Glomerular visceral epithelial cell (primary cell): ENCODE measurements around the gene NCKAP5.
"Not testable (repeated sequence)": the region's sequence is repeated elsewhere in the genome, so short reads cannot be mapped to it uniquely, and the experiment has no call there.

Experiments used
- DNase-seq: peaks from one replicate; pipeline ENCODE4 v3.0.0-alpha.2; 2016; ENCODE audit errors: extremely low spot score

The NCKAP5 gene

DNA sequence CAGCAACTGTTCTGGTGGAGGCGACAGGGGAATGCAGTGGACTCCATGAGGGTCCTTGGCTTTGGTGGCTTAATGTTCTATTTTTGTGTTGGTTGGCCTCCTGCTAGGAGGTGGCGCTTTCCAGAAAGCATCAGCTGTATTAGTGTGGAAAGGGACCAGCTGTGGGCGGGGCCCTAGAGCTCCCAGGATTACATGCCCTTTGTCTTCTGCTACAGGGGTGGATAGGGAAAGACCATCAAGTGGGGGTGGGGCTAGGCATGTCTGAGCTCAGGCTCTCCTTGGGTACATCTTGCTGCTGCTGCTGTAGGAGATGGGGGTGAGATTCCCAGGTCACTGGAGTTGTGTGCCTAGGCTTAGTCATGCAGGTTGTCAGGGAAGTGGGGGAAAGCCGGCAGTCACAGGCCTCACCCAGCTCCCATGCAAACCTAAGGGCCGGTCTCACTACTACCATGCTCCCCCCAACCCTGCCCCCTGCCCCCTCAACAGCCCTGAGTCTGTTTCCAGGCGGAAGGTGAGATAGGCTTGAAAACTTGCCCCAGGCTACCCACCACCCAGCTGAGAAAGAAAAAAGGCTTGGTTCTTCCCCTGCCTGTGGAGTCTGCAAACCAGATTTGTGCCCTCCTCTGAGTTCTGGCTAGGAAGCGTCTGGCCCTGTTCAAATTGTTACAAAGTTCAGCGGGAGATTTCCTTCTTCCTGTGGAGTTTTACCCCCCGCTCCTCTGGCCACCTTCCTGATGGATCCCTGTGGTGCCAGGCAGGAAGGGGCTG lies 756.9 kb downstream of the NCKAP5 start:
- no peak for DNase-seq

DNA sequence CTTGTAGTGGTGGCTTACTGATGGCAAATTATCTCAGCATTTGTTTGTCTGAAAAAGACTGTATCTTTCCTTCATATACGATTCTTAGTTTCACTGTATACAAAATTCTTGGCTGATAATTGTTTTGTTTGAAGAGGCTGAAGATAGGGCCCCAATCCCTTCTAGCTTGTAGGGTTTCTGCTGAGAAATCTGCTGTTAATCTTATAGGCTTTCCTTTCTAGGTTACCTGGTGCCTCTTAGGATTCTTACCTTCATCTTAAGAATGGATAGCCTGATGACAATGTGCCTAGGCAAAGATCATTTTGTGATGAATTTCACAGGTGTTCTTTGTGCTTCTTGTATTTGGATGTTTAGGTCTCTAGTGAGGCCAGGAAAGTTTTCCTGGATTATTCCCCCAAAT lies 758.3 kb downstream of the NCKAP5 start:
- not testable (repeated sequence) for DNase-seq

DNA sequence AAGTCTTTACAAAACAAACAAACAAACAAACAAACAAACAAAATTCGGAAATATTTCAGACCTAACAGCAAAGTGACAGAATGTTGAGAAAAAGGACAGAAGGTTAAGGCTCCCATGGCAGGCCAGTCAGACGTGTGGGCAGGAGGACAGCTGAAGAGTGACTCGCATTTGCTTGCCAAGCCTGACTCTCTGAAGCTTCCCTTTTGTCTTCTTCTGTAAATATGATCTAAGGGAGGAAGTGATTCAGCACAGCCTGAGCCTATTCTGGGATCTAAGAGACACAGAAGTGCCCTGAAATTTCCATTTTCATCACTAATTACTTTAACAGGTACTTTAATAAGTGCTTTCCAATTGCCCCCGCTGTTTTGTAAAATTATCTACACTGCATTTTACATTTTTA lies 764.2 kb downstream of the NCKAP5 start:
- DNase-seq, result peak; percentile 43

DNA sequence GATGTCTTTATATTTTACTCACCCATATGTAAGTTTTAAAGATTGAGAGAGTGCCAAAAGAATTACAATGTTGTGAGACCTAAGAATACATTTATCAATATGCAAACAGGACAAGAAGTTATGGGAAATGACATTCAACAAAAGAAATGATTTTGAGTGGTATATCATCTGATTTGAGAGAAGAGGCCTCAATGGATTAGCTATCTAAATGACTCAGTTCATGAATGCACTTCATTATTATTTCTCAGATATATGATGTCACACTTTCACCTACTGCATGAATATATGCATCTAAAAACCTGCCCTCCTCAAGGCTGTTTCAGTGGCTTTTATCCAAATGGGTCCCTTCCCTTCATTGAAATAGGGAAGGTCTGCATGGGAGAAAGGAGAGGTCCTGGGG lies 769.9 kb downstream of the NCKAP5 start:
- no peak for DNase-seq

DNA sequence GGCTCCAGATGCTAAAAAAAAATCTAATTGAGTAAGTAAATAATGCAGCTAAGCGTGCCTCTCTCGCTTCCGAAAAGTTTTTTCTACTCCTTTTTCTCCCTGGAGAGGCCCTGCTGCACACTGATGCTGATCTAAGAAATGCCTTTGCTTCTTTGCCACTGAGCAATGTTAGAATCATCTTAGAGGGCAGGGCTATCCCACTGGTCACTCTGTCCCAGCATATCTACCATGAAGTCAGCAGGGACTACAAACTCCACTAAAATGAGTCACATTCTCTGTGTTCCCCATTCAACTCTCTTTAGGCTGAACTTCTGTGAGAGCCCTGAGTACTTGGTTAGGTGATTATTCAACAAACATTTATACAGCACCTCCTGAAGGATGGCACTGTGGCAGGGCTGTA lies 770.7 kb downstream of the NCKAP5 start:
- DNase-seq, result peak; percentile 15

DNA sequence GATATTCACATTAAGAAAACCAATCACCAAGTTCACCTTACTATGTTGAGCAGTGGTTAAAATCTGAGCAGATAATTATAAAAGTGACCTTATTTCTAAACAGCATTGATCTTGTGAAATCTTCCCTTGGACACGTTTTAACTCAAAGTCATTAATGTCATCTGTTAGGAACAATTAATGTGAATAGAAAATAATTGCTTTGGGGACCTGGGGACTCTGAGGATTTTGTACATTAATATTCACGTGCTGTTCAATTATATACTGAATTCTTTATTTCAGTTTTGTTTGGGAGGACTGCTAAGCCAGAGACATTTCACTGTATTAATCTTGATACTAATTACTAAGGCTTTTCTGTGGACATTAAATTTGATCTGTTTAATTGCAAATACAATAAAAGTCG lies 771.2 kb downstream of the NCKAP5 start:
- DNase-seq, result no peak

DNA sequence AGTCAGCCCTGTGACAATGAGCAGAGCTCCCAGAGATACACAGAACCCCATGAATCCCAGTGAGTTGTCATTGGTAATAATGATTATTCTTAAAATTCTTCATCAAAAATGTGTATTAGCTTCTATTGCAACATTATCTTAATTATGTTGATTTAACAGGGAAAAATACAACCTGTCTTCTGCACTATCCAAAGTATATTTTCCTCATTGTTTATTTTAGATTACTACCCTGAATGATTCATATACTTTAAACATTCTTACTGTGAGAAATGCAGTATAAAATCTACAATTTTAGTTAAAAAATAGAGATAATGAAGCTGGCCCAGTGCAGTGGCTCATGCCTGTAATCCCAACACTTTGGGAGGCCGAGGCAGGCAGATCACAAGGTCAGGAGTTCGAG lies 773.0 kb downstream of the NCKAP5 start:
- DNase-seq, result no peak

DNA sequence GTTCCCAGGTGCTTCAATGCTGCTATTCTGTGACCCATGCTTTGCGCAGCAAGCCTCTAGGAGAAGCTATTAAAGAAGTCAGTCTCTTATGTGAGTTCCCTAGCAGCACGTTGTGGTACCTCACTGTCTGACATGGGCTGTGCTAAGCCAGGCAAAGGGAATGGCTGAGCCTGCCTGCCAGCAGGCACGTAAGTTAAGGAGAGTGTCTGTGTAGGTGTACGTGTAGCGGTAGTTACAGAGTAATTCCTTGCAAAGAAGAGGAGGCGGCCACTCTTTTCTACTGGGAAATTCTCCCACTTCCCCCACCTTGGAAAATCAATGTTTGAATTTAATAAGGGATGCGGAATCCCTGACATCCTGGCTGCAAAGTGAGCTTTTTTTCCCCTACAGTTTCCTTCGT lies 774.7 kb downstream of the NCKAP5 start:
- DNase-seq, result no peak

DNA sequence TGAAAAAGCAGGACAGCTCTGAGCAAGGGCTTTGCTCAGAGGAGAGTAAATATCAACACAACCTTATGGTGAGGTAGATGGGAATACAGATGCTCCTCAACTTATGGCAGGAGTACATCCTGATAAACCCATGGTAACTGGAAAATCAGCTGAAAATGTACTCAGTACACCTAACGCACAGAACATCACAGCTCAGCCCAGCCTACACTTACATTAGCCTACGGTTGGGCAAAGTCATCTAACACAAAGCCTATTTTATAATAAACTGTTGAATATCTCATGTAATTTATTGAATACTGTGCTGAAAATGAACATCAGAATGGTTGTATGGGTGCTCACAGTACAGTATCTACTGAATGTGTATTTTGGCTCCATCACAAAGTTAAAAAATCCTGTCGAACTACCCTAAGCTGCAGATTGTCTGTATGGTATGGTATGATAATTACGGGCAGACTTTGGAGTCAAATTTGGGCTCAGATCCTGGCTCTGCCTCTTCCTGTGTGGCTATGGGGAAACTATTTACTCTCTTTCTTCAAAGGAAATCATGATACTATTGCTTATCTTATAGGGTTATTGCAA lies 778.0 kb downstream of the NCKAP5 start:
- DNase-seq, result no peak

DNA sequence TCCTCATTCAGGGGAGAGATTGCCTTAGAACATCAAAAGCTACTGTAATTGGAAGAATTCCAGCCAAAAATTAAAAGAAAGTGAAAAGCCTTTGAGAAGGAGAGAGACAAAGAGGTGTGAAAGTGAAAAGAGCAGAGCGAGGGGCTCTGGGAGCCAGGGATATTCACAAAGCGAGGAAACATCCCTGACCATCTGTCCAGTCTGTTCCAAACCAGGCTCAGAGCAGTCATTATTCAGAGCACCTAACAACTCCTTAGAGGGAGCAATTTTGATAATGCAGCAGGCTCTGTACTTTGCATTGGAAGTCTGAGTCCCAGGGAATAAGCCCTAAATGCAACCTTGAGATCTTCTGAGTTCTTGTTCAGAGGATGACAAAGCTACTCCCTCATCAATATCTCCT lies 779.2 kb downstream of the NCKAP5 start:
- no peak for DNase-seq

DNA sequence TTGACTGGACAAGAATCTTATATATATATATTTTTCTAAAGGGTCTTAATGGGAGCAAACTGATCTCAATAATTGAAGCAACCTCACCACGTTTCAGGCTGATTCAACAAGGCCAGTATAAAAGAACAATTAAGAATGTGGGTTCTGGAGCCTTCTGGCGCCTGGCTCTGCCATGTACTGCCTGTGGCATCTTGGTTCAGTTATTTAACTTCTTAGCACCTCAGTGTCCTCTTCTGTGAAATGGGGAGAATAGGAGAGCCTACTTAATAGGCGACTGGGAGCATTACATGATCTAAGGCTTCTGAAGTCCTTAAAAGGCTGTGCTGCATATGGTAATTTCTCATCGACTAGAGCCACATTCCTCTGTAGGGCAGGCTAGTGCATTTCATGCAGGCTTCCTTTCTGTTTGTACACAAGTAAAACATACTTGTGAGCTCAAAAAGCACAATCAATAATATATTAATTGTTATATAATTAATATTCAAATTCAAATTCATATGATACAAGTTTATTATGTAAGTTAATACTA lies 779.9 kb downstream of the NCKAP5 start:
- no peak for DNase-seq

DNA sequence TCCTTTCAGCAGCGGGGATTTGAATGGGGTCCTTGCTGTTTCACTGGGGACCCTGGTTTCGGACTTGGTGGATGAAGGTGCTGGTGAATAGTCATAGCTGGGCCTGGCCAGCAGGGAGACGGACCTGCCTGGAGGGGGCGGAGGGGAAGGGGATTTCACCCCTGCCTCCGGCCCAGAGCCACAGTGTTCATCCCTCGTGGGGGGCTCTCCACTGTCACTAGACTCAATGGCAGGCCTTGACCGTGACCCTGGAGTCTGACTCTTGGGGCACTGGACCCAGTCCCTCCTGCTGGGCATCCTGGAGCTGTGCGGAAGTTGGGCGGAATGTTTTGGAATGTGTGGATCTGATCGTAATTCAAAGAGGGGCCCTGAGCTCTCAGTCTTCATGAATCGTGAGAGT lies 784.4 kb downstream of the NCKAP5 start:
- no peak for DNase-seq

DNA sequence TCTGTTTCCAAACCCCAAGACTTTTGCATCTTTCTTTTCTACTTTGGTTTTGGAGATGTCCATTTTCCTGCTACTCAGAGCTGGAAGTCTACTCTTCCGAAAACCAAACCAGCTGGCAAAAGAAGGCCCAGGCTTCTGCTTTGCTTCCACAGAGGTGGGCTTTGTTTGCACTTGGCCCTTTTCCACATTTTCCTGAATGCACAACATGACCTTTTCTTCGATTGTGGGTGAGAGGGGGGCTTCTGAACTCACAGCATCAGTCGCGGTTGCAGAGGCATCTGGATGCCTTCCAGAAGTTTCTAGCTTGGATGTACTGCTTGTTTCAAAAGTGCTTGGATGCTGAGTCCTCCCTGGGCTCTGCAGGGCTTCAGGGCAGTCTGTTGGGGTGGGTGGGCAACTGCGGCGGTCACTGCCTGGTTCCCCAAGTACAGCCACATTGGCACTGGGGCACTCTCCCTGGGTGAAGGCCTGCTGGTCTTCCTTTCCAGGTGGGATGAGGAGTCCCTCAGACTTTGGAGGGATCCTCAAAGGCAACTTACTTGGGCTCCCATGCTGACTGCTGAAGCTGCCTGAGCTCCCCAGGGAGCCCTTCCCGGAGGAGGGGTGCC lies 786.0 kb downstream of the NCKAP5 start:
- DNase-seq, result no peak

DNA sequence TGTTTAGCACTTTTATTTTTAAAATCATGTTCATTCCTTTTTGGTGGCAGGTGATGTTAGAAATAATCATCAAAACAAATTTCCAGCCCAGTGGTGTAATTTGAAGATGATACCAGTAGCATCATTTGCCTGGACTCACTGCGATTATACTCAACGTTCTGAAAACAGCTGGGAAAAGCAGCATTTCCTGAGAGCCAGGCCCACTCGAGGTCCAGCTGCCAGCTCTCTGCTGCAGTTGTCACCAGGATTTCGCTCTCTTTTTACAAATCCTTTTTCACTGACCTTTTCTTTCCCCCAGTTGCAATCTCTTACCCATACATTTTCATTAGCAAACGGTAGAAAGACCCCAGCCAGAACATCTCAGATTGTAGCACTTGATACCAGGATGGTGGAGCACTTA lies 787.6 kb downstream of the NCKAP5 start:
- no peak for DNase-seq

DNA sequence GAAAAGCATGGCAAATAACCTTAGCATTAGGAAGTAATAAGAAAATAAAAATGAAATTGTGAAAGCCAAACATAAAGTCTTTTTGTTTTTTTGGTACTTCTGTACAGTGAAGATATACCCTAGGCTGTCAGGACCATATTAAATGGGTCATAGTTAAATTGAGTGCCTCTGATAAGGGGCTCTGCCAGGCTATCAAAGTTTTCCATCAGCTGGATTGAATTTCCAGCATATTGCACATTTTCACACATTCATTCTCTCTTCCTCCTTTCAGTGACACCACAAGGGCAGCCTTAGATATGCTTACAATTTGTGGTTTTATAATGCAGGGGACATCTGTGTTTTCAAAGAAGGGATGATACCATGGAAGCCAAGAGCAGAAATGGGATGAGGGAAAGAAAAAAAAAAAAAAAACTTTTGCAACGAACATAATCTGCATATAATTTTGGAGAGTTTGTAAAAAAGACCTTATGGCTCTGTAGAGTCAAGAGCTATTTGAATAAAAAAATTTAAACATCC lies 789.0 kb downstream of the NCKAP5 start:
- no peak for DNase-seq

DNA sequence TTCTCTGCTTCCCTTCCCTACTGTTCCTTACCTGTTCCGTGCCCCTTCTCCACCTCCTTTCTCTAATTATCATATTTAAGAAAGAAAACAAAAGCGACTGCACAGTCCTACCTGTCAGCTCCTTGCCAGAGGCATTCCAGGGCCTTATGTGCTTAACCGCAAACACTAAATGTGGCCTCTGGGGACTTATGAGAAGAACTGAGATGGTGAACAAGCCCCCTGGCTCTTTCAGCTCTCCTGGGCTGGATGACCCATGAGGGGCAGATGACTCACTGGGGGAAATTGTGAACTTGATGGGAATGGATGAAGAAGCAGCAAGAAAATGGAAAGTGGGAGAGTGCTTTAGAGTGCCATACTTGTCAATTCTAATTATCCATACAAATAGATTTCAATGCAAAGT lies 792.0 kb downstream of the NCKAP5 start:
- peak; percentile 21 for DNase-seq

DNA sequence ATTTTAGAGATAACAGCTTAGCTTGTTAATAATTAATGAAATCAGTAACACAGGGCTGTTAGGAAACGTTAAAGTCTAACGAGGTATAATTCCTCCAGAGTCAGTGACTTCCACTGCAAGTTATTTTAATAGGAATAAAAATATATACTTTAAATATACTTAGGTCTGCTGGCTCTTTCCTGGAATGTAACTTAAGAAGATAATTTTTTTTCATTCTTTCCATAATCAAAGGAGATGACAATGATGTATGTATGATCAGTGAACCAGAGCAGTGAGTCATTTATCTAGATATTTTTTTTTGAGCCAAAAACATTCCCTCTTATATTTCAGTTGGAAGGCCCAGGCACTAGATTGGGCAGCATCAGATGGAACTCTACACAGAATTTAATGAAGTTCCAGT lies 794.1 kb downstream of the NCKAP5 start:
- peak; percentile 47 for DNase-seq

DNA sequence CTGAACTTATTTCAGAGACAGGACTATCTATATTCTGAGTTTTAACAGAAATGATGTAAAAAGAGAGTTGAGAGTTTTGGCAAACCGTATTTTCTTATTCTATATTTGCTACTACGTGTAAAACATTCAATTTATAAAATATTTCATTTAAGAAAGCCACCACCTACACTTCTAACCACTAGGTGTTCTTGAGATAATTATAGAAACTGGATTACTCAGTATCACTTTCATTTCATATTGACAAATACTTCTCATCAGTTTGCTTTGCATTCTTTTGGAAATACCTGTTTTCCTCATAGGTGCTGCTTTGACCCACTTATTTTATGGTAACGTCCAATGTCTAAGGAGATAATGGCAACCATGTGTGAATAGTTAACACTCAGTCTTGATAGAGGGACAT lies 794.9 kb downstream of the NCKAP5 start:
- no peak for DNase-seq

DNA sequence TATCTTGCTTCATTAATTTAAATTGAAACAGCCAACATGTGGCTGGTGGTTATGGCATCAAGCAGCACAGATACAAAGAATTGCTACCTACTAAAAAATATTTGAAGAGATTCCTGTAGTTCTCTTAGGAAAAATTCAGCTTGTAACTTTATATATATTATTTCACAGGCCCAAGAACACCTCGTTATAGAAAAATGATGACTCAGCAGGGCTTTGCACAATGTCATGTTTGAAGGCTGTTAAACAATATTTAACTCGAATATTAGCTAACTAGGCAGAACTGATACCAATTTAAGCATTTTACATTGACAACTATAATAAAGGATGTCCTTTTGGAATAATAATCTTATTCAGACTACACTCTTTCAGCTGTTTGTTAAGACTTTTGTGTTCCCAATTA lies 795.9 kb downstream of the NCKAP5 start:
- DNase-seq, result no peak

DNA sequence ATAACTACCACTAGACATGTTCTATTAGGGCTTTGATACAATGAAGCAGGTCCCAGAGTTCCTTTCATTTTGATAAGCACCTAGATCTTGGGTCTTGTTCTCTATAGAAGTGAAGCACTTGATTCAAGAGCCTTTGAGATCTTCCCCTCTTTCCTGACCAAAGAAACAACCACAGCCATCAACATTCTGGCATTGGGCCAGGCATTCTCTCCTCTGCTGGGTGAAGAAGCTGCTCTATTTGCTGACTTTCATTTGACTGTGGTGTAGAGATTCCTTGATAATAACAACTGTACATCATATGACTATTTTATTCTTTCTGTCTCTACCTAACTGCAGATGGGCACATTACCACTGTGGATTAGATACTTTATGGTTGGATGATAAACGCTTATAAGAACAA lies 801.7 kb downstream of the NCKAP5 start:
- DNase-seq, result peak; percentile 46

DNA sequence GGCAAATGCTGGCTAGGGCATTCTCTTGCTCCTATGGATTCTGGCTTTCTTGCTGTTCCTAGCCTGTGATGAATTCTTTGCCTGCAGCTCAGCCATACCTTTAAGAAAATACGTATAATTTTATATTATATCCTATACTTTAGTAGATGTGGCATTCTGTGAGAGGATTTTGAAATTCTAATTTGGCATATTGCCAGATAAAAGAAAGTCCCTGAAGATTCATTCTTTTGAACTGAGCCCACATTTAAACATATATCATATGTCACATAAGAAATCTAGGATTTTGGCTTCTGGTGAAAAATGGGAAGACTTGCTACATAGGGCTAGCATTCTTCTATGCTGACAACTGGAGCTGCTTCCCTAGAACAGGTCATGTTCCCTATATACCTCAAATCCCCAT lies 806.8 kb downstream of the NCKAP5 start:
- no peak for DNase-seq

DNA sequence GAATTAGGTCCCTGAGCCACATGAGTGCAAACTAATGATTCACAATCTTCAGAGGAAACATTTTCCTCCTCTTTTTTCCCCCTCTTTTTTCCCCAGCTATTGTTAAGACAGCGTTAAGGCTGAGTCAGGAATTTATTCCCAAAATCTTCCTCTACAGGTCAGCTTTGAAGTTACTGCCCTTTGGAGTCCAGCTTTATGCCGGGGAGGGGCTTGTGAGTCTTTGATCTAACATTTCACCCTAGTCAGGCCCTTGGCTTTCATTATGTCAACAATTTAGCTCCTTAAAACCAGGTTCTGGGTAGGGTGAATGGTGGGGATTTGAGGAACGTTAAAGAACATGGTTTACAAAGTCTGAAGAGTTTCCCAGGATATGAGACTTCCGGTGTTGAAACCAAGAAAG lies 807.3 kb downstream of the NCKAP5 start:
- no peak for DNase-seq

DNA sequence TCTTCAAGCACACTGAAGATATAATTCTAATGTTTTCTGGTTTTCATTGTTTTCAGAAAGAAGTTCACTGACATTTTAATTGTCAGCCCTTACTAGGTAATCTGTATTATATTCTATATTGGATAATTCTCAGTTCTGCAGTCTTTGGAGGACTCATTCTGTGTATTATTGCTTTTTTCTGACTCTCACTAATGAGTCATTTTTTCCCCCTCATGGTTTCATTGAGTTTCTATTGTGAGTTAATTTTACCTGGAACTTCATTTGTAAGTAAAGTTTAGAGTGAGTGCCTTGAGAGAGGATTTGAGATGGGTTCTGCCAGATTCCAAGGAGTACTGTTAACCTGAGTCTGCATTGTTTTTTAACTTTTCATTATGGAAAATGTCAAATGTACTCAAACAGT lies 807.9 kb downstream of the NCKAP5 start:
- DNase-seq, result no peak
